ENCODE measurements around the gene POGLUT2.

The POGLUT2 gene

GRCh38 chr13:102798581-102799425, at the start of gene POGLUT2, which contains the start of gene BIVM:
Gene POGLUT2 (minus strand): TSS chr13:102798976. CDS start chr13:102798670, 306 bp downstream.
Gene BIVM (plus strand): TSS chr13:102799119. CDS start chr13:102807268, 8,149 bp downstream.
- DNase-seq, result peak; percentile 87

DNA sequence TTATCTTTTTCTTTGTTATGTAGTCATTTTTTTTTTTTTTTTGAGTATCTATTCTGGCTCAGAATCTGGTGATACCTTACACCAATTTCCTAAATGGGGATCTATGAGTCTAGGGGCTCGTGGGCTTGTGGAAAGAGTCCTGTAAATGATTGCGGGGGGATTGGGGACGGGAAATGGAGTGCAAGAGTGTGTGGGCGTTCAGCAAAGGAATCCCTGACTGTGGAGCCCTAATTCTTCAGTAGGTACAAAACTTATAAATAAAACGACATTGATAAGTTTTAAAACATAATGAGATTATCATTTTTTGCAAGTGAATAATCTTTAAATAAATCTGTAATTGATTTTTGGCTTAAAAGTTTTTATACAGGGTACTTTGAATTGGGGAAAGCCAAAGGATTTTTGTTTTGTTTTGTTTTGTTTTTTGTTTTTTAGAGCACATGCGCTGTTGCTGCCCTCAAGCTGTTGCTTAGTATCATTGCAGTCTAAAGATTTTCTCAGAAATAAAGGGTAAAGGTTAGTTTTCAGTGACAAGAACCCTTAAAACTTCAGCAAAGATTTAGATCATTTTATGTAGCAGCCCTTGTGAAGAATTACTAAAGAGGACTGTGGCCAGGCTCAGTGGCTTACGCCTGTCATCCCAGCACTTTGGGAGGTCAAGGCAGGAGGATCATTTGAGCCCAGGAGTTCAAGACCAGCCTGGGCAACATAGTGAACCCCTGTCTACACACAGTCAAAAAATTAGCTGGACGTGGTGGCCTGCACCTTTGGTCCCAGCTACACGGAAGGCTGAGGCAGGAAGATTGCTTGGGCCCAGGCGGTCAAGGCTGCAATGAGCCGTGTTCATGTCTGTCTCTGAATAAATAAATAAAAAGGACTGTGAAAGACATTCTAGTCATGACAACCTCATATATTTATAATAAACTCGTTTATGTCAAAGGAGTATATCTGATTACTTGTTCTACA, 48.8 kb upstream of the POGLUT2 start:
- no peak for DNase-seq

- peak; percentile 63 for DNase-seq
Observed at GRCh38 chr13:102846261-102847015, 47.7 kb upstream of the POGLUT2 start.

DNA sequence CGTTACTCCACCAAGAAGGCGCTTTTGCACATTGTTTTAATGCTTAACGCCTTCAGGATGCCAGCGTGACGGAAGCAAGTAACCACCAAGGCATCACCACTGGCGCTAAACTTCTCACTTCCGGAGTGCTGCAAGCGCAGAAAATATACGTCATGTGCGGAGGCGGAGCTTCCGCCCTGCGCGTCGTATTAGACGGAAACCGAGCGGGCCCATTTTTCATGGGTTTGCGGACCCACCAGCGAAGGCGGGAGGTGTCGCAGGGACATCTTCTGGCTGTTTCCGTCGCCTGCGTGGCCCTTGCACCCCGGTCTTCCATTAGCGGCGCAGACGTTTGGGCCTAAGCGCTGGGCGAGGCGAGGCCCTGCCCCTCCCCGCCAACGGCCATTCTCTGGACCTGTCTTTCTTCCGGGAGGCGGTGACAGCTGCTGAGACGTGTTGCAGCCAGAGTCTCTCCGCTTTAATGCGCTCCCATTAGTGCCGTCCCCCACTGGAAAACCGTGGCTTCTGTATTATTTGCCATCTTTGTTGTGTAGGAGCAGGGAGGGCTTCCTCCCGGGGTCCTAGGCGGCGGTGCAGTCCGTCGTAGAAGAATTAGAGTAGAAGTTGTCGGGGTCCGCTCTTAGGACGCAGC, 47.0 kb upstream of the POGLUT2 start, which contains the start of gene ERCC5:
ERCC5 (plus strand) TSS at position 403 of the 631 bp plus-strand sequence. CDS start 235 bp downstream, outside the sequence.
- peak; percentile 98 for DNase-seq

DNA sequence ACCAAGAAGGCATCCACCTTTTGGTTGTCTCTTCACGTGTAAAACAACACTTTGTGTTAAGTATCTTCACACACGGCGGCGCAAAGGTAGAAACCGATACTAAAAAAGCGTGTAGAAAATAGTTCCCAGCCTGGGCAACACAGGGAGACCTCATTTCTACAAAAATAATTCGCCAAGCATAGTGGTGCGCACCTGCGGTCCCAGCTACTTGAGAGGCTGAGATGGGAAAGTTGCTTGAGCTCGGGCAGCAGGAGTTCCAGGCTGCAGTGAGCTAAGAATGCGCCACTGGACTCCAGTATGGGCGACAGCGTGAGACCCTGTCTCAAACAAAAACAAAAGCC, 46.5 kb upstream of the POGLUT2 start:
- DNase-seq, result no peak

GRCh38 chr13:102839462-102839861, 40.7 kb upstream of the POGLUT2 start:
- no peak for DNase-seq

- no peak for DNase-seq
Observed at GRCh38 chr13:102838982-102839381, 40.2 kb upstream of the POGLUT2 start.

- DNase-seq, result no peak
Observed at GRCh38 chr13:102838273-102838672, 39.5 kb upstream of the POGLUT2 start.

DNA sequence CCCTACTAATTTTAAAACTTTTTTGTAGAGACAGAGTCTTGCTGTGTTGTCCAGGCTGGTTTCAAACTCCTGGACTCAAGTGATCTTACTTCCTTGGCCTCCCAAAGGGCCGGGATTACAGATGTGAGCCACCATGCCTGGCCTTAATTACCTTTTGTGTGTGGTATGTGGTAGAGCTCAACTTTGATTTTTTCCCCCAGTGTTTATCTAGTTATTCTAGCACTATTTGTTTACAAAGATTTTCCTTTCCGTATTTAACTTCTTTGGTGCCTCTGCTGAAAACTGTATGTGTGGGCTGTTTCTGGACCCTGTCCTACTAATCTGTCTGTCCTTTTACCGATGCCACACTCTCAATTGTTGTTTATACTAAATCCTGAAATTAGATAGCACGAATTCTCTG, 37.7 kb upstream of the POGLUT2 start:
- no peak for DNase-seq

- DNase-seq, result no peak
Observed at GRCh38 chr13:102830646-102831045, 31.9 kb upstream of the POGLUT2 start.

DNA sequence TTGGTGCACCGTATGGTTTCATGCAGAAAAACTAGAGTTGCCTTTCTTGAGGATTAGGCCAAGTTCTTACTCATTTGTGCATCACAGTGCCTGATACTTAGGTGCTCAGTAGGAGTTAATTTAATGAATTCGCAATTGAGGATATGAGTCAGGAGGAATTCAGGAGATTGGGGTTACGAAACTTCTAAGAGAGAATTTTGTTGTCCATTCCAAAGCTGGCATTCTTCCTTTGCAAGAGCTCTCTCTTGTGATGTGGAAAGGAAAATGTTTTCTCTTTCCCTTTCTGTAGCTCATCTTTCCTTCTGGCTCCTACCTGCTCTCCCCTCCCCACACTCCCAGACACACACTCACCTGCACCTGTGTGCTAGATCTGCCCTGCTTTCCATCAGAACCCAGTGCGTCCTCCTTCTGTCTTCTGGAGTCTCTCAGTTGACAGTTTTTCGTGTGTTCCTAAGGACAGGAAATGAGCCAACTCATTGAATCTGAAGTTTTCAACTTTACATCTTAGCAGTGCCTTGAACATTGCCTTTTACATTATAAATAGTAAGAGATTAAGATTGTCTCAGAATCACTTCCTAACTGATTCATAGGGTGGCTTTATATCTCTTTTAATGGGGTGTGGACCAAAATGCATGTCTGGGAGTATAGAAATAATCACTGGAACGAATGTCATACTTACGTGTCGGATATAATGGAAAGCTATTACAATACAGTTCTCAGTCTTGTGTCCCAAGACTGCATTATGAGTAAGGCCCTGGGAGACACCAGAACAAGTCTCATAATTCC, 27.3 kb upstream of the POGLUT2 start:
- DNase-seq, result no peak

DNA sequence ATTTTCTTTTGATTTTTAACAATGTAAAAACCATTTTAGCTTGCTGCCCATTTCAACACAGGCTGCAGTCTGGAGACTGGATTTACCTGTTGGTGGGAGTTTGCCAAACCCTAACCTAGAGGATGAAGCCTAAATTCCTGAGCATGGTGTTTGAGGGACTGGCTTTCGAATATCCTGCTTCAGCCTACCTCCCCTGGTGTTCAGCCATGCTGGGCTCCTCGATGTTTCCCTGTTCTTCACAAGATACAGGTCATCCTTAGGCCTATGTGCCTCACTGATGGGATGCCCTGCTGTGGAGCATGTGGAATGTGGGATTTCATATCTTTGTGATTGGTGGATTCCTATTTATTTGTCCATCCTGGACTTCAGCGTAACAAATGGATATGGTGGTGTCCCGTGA, 26.6 kb upstream of the POGLUT2 start:
- no peak for DNase-seq

GRCh38 chr13:102817907-102818306, 19.1 kb upstream of the POGLUT2 start:
- no peak for DNase-seq

- DNase-seq, result no peak
Observed at GRCh38 chr13:102817241-102817640, 18.5 kb upstream of the POGLUT2 start.

- DNase-seq, result no peak
Observed at GRCh38 chr13:102816708-102817107, 17.9 kb upstream of the POGLUT2 start.

GRCh38 chr13:102815788-102816187, 17.0 kb upstream of the POGLUT2 start:
- DNase-seq, result no peak

GRCh38 chr13:102814793-102815192, 16.0 kb upstream of the POGLUT2 start:
- no peak for DNase-seq

DNA sequence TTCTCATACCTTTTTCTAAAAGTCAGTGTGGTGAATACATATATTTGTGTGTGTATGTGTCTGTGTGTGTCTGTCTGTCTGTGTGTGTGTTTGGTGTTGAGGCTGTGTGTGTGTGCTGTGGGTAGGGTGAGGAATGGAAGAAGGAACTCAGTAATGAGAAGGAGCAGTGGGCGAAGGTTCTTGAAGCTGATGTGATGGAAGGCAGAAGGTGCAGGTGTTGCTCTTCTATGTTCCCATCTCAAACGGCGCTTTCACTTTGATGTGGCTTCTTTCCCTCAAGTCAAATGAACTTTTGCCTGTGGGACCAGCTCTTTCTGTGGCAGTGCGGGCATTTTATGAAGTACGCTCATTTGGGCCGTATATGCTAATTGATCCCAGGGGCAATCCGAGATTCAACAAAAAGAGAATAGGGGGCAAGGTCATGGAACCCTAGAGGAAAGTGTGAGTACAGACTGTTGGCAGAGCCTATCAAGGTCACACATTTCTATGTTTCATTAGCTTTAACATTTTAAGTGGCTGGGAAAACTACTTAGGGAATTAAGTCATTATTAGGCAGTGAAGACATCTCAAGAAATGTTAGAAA, 15.3 kb upstream of the POGLUT2 start:
- DNase-seq, result no peak

DNA sequence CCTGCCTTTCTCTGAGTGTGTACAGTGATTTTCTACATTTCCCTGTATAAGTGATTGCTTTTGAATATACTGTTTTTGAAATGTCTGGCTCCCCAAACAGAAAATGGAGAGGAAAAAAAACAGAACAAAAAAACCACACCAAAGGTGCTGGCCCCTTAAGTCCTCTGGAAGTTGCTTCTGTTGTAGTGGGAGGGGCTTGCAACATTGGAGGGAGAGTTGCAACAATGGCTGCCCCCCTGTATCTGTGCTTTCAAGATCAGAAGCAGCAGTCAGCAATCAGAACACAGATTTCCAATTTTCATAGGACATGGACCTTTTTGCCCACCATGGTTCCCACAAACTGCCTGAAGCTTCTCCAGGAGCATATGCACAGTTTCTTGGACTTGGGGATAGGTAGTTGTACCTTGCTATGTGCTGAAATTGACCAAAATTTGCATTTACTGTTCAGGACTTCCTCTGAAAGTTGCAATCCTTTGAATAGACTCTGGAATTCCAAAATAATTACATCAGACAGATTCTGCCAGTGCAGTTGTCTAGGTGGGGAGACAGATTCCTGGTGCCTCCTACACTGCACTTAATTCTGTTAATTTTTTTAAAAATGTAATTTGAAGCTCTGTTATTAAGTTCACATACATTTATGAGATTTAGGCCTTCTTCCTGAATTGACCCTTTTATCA, 14.0 kb upstream of the POGLUT2 start:
- DNase-seq, result no peak

DNA sequence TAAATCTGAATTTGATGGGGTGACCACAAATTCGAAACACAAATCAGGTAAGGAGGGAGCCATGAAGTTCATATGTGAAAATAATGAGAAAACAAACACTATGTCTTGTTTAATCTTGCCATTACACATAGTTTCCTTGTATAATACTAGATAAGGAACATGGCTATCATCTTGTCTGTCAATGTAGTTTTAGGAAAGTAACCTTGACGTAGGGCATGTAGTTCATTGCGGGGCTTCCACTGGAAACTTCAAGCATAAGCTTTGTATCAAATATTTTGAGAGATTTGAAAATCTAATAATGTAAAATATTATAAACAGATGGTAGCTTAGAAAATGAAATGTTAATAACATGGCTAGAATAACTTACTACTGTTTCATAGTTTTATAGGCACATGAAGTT, 8.9 kb upstream of the POGLUT2 start:
- no peak for DNase-seq

Data from activated CD8-positive, alpha-beta memory T cell treated with anti-CD3 and anti-CD28 coated beads for 24 hours (primary cell).